K562 treated with DMSO at 1 percent for 24 hours (cell line): ENCODE measurements around the gene SHD. TPM values are rescaled to one million over a fixed set of nuclear protein-coding genes. Genes with fewer than 3 reads are reported as not detected.

Experiments
- total RNA-seq: library from RNA; unstranded; fragments of 300-600 nt; gene quantifications from 2 replicates; pipeline ENCODE4 v1.2.3, GENCODE V29; 2022; ENCODE audit warnings: low read depth; ENCODE audit not compliant: insufficient read depth

Gene SHD
- total RNA-seq, result 2.9 and 7.2 TPM in 2 replicates

GRCh38 chr19:4278419-4279266, at the start of gene SHD:
Gene SHD, plus strand, starts transcription at chr19:4279266. Its CDS starts 798 bp downstream, at chr19:4280064.

GRCh38 chr19:4246767-4247593, 32.1 kb upstream of the SHD start, which contains the start of gene YJU2:
Gene YJU2, plus strand, starts transcription at chr19:4247080. Its CDS starts 67 bp downstream, at chr19:4247147.

GRCh38 chr19:4302243-4302640, 23.2 kb downstream of the SHD start, which contains the start of gene TMIGD2:
Gene TMIGD2, minus strand, starts transcription at chr19:4302389. Its CDS starts 4 bp downstream, at chr19:4302385.

GRCh38 chr19:4304538-4305256, 25.6 kb downstream of the SHD start, which contains the start of gene FSD1:
Gene FSD1, plus strand, starts transcription at chr19:4304598. Its CDS starts 149 bp downstream, at chr19:4304747.

GRCh38 chr19:4338441-4339355, 59.6 kb downstream of the SHD start, which contains the start of gene STAP2:
Gene STAP2, minus strand, starts transcription at chr19:4338827. Its CDS starts 74 bp downstream, at chr19:4338753.

Other genes starting within 250 kb of the SHD start
- gene ZBTB7A, start 212.4 kb upstream of the SHD start, total RNA-seq, result 32.3 and 33.0 TPM in 2 replicates
- gene MAP2K2, start 155.1 kb upstream of the SHD start, total RNA-seq, result 343 and 376 TPM in 2 replicates
- 0.31 TPM in 1 of 2 replicates, not detected in the other for gene CREB3L3, start 125.6 kb upstream of the SHD start, total RNA-seq
- gene SIRT6, start 96.7 kb upstream of the SHD start, total RNA-seq, result 51.7 and 55.7 TPM in 2 replicates
- gene ANKRD24, start 96.6 kb upstream of the SHD start, total RNA-seq, result 0.54 and 1.0 TPM in 2 replicates
- 5.8 and 9.7 TPM in 2 replicates for gene EBI3, start 49.7 kb upstream of the SHD start, total RNA-seq
- gene YJU2, start 32.2 kb upstream of the SHD start, total RNA-seq, result 32.8 and 33.7 TPM in 2 replicates
- gene TMIGD2, start 23.1 kb downstream of the SHD start, total RNA-seq, result not detected in 2 replicates
- gene FSD1, start 25.3 kb downstream of the SHD start, total RNA-seq, result 0.96 and 1.2 TPM in 2 replicates
- gene STAP2, start 59.6 kb downstream of the SHD start, total RNA-seq, result 1.0 and 2.4 TPM in 2 replicates
- gene MPND, start 64.3 kb downstream of the SHD start, total RNA-seq, result 17.5 and 22.6 TPM in 2 replicates
- gene SH3GL1, start 121.3 kb downstream of the SHD start, total RNA-seq, result 116 and 119 TPM in 2 replicates
- 84.5 and 88.7 TPM in 2 replicates for gene CHAF1A, start 123.4 kb downstream of the SHD start, total RNA-seq
- gene UBXN6, start 178.5 kb downstream of the SHD start, total RNA-seq, result 154 and 174 TPM in 2 replicates
- 68.5 and 73.0 TPM in 2 replicates for gene HDGFL2, start 193.0 kb downstream of the SHD start, total RNA-seq
- 0.09 and 0.36 TPM in 2 replicates for gene PLIN4, start 239.2 kb downstream of the SHD start, total RNA-seq